Loucy (cell line): ENCODE data around the gene USP15.

Experiments used
- H2AFZ ChIP-seq: fragments of 200-600 bp; sonication (generic); 2 replicates; pipeline ENCODE4 v1.6.0; 2016; ENCODE audit warnings: antibody characterized with exemption, mild to moderate bottlenecking, low read length, moderate library complexity
- H3F3A ChIP-seq: fragments of 200-600 bp; 2 replicates; pipeline ENCODE4 v1.6.0; 2016; ENCODE audit warnings: antibody characterized with exemption, low read depth, mild to moderate bottlenecking
- H3K27me3 ChIP-seq: fragments of 200-600 bp; sonication (generic); 2 replicates; pipeline ENCODE4 v1.6.1; 2014; ENCODE audit warnings: low read length, mild to moderate bottlenecking; ENCODE audit not compliant: insufficient read depth, poor library complexity, severe bottlenecking
- H3K36me3 ChIP-seq: fragments of 200-600 bp; sonication (generic); 2 replicates; pipeline ENCODE4 v1.6.1; 2016; ENCODE audit warnings: low read length; ENCODE audit not compliant: insufficient read depth
- H3K4me1 ChIP-seq: fragments of 200-600 bp; sonication (generic); 2 replicates; pipeline ENCODE4 v1.5.1; 2014; ENCODE audit warnings: low read length, mild to moderate bottlenecking; ENCODE audit not compliant: insufficient read depth, poor library complexity, severe bottlenecking
- H3K4me2 ChIP-seq: fragments of 200-600 bp; sonication (generic); 2 replicates; pipeline ENCODE4 v1.6.0; 2014; ENCODE audit warnings: antibody characterized with exemption, low read length, low read depth, mild to moderate bottlenecking; ENCODE audit not compliant: poor library complexity, severe bottlenecking
- H3K4me3 ChIP-seq: fragments of 200-600 bp; sonication (generic); 2 replicates; pipeline ENCODE4 v1.5.1; 2014; ENCODE audit warnings: low read length, mild to moderate bottlenecking, mixed read lengths; ENCODE audit not compliant: poor library complexity, severe bottlenecking
- H3K79me2 ChIP-seq: fragments of 200-600 bp; sonication (generic); 2 replicates; pipeline ENCODE4 v1.6.1; 2014; ENCODE audit warnings: low read length; ENCODE audit not compliant: insufficient read depth
- H3K9ac ChIP-seq: fragments of 200-600 bp; sonication (generic); 2 replicates; pipeline ENCODE4 v1.6.0; 2014; ENCODE audit warnings: mild to moderate bottlenecking, low read depth, low read length, moderate library complexity; ENCODE audit not compliant: poor library complexity, severe bottlenecking
- H3K9me2 ChIP-seq: fragments of 200-600 bp; sonication (generic); replicated peaks from 2 replicates; pipeline ENCODE4 v1.6.1; 2016; ENCODE audit warnings: low read depth, low read length, mixed read lengths
- H3K9me3 ChIP-seq: fragments of 200-600 bp; sonication (generic); 2 replicates; pipeline ENCODE4 v1.6.1; 2014; ENCODE audit warnings: mild to moderate bottlenecking, antibody characterized with exemption, low read length, low read depth; ENCODE audit not compliant: insufficient read depth
- H4K20me1 ChIP-seq: fragments of 200-600 bp; sonication (generic); 2 replicates; pipeline ENCODE4 v1.6.0; 2014; ENCODE audit warnings: antibody characterized with exemption, low read length, mild to moderate bottlenecking; ENCODE audit not compliant: insufficient read depth, poor library complexity, severe bottlenecking
- CTCF ChIP-seq: fragments of 200-600 bp; sonication (generic); conservative IDR thresholded peaks from 2 replicates; pipeline ENCODE4 v1.5.1; 2014; ENCODE audit warnings: mild to moderate bottlenecking, antibody characterized with exemption, low read length
- EZH2phosphoT487 ChIP-seq: fragments of 200-600 bp; IDR thresholded peaks from 2 replicates; pipeline ENCODE4 v1.6.1; 2018; ENCODE audit warnings: antibody characterized with exemption, mild to moderate bottlenecking, moderate library complexity, borderline replicate concordance

The USP15 gene

DNA sequence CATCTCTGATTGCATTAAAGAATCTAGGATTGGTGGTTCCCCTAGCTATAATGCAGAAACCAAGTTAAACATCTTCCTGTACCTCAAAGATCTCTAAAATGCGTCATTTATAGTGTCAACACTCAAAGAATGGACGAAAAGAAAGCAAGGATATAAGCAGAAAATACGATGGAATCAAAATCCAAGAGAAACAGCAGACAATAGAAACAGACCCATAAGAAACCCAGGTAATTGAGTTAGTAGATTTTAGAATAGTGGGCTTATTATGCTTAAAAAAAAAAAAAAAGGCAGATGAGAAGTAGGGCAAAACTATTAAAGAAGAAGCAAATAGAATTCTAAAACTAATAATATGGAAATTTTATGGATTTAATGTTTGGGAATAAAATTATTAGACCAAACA is 44.4 kb downstream of the USP15 start:
- Histone ChIP-seq H3K9ac (no peak overlapping the region), H3K79me2 (peaks cover 68% of the 10 kb centered on the region), H4K20me1 (peaks cover 24% of the 10 kb centered on the region), H3K4me2 (no peak overlapping the region), H2AFZ (no peak overlapping the region), H3K36me3 (peaks cover 69% of the 10 kb centered on the region), H3K4me3 (no peak overlapping the region), H3F3A (no peaks in the 10 kb centered on the region), H3K9me2 (no peaks in the 10 kb centered on the region), H3K27me3 (peaks cover 10% of the 10 kb centered on the region), H3K9me3 (peaks cover 18% of the 10 kb centered on the region), H3K4me1 (no peaks in the 10 kb centered on the region)
- TF ChIP-seq CTCF (no peak), EZH2phosphoT487 (no peak)

GRCh38 chr12:62305778-62306177 is 45.6 kb downstream of the USP15 start:
- H3K27me3 ChIP-seq = peaks cover 10% of the 10 kb centered on the region
- no peaks in the 10 kb centered on the region for H3K9me2 ChIP-seq
- H4K20me1 ChIP-seq = peaks cover 15% of the 10 kb centered on the region
- H3K36me3 ChIP-seq = peaks cover 69% of the 10 kb centered on the region
- H3F3A ChIP-seq = no peaks in the 10 kb centered on the region
- H3K79me2 ChIP-seq = peaks cover 65% of the 10 kb centered on the region
- H3K4me2 ChIP-seq = no peak overlapping the region
- no peaks in the 10 kb centered on the region for H3K4me1 ChIP-seq
- H3K9me3 ChIP-seq = peaks cover 18% of the 10 kb centered on the region
- H3K9ac ChIP-seq = no peak overlapping the region
- no peak overlapping the region for H3K4me3 ChIP-seq
- H2AFZ ChIP-seq = no peak overlapping the region
- TF ChIP-seq CTCF (no peak), EZH2phosphoT487 (no peak)

GRCh38 chr12:62306569-62307530 is 46.6 kb downstream of the USP15 start:
- Histone ChIP-seq H4K20me1 (peaks cover 13% of the 10 kb centered on the region), H3K36me3 (peaks cover 69% of the 10 kb centered on the region), H3K4me2 (no peak overlapping the region), H3K9ac (no peak overlapping the region), H3K4me3 (no peak overlapping the region), H3K27me3 (peaks cover 10% of the 10 kb centered on the region), H3K9me2 (no peaks in the 10 kb centered on the region), H3K9me3 (peaks cover 18% of the 10 kb centered on the region), H3F3A (no peaks in the 10 kb centered on the region), H2AFZ (no peak overlapping the region), H3K4me1 (no peaks in the 10 kb centered on the region), H3K79me2 (peaks cover 65% of the 10 kb centered on the region)
- no peak for TF ChIP-seq EZH2phosphoT487
